C4-2B (cell line): ENCODE results near the gene ADAM10.

ENCODE experiments used
- ZFX ChIP-seq: fragments of 450-650 bp; IDR thresholded peaks from 2 replicates; pipeline ENCODE4 v1.6.1; 2017
- TF ChIP-seq, protein P1 (sequence below): fragments of 450-650 bp; conservative IDR thresholded peaks from 2 replicates; pipeline ENCODE4 v1.5.1; 2017; ENCODE audit warnings: mild to moderate bottlenecking

DNA sequence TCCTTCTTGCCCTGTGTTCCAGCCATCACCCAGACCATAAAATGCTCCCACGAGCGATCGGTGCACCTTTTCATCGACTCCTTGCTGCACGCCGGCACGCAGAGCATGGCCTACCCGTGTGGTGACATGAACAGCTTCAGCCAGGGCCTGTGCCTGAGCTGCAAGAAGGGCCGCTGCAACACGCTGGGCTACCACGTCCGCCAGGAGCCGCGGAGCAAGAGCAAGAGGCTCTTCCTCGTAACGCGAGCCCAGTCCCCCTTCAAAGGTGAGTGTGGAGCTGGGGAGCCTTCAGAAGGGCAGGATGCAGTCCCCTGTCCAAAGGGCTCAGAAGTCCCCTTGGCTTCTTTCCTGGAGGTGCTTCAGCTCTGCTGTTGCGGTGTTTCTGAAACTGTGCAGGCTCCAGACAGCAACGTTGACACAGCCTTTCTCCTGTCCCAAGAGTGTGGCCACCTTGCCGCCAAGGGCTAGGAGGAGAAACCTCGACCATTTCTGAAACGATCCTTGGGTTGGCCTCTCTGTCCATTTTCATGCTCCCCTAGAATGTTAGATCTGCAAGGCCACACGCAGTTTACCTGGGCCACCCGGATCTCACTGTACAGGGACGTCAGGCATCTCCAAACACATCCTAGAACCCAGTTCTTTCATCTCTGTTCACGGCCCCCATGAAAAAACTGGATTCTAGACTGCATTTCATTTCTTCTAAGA is 201.0 kb downstream of the ADAM10 start:
- TF ChIP-seq, protein P1, sequence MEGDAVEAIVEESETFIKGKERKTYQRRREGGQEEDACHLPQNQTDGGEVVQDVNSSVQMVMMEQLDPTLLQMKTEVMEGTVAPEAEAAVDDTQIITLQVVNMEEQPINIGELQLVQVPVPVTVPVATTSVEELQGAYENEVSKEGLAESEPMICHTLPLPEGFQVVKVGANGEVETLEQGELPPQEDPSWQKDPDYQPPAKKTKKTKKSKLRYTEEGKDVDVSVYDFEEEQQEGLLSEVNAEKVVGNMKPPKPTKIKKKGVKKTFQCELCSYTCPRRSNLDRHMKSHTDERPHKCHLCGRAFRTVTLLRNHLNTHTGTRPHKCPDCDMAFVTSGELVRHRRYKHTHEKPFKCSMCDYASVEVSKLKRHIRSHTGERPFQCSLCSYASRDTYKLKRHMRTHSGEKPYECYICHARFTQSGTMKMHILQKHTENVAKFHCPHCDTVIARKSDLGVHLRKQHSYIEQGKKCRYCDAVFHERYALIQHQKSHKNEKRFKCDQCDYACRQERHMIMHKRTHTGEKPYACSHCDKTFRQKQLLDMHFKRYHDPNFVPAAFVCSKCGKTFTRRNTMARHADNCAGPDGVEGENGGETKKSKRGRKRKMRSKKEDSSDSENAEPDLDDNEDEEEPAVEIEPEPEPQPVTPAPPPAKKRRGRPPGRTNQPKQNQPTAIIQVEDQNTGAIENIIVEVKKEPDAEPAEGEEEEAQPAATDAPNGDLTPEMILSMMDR, result no peak
- TF ChIP-seq ZFX, result no peak
